Activated naive CD8-positive, alpha-beta T cell treated with anti-CD3 and anti-CD28 coated beads, Interleukin-2, amount 50 U/mL, for 16 hours (primary cell): Measurements from ENCODE around the gene FAHD2A.
"Not testable (repeated sequence)": the region's sequence is repeated elsewhere in the genome, so short reads cannot be mapped to it uniquely, and the experiment has no call there.

ENCODE experiments used
- DNase-seq: peaks from one replicate; pipeline ENCODE4 v3.0.0-alpha.2; 2020; ENCODE audit warnings: low read depth, low spot score

FAHD2A gene

GRCh38 chr2:95402370-95403203 lies at the start of gene FAHD2A:
Gene FAHD2A (plus strand): TSS chr2:95402708. CDS start chr2:95405559, 2,851 bp downstream.
- DNase-seq: peak; percentile 94

GRCh38 chr2:95353055-95353575 lies 49.4 kb upstream of the FAHD2A start:
- no peak for DNase-seq

GRCh38 chr2:95353613-95354468 lies 48.7 kb upstream of the FAHD2A start:
- DNase-seq: no peak

GRCh38 chr2:95354469-95354901 lies 48.0 kb upstream of the FAHD2A start:
- DNase-seq: no peak

- no peak for DNase-seq
Observed at GRCh38 chr2:95354925-95355324, 47.6 kb upstream of the FAHD2A start.

- not testable (repeated sequence) for DNase-seq
Observed at GRCh38 chr2:95355486-95355885, 47.0 kb upstream of the FAHD2A start.

GRCh38 chr2:95356821-95357700 lies 45.4 kb upstream of the FAHD2A start:
- no peak for DNase-seq

GRCh38 chr2:95357717-95358280 lies 44.7 kb upstream of the FAHD2A start:
- no peak for DNase-seq

DNA sequence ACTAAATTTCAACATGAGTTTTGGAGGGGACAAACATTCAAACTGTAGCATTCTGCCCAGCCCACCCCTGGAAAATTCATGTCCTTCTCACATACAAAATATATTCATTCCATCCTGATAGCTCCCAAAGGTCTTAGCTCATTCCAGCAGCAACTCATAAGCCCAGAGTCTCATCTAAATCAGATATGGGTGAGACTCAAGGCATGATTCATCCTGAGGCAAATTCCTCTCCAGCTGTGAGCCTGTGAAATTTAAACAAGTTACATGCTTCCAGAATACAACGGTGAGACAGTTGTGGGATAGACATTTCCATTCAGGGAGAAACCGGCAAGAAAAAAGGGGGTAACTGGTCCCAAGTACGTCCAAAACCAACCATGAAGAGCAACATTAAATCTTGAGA lies 43.5 kb upstream of the FAHD2A start:
- DNase-seq: no peak

- DNase-seq: no peak
Observed at GRCh38 chr2:95359501-95359930, 43.0 kb upstream of the FAHD2A start.

- DNase-seq: no peak
Observed at GRCh38 chr2:95361216-95361980, 41.1 kb upstream of the FAHD2A start.

DNA sequence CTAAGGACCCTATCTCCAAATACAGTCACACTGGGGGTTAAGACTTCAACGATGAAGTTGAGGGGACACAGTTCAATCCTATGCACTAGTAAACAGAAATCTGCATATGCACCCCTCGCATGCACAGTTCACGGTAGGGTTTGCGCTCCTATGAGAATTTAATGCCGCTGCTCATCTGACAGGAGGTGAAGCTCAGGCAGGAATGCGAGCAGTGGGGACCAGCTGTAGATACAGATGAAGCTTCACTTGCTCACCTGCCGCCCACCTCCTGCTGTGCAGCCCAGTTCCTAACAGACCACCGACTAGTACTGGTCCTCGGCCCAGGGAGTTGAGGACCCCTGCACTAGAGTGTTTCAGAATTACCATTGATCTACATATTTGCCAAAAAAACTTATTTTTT lies 40.0 kb upstream of the FAHD2A start:
- DNase-seq: no peak

DNA sequence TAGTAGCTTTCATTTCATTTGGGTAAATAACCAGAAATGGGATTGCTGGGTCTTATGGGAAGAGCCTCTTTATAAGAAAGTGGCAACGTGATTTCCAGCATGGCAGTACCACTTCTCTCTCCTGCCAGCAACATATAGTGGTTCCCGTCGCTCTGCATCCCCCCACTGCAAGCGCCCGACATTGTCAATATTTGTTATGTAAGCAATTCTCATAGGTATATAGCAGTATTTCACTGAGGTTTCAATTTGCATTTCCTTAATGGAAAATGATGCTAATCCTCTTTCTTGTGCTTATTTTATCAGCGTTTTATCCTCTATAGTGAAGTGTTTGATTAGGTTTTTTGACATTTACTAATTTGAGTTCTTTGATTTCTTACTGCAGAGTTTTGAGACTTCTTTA lies 36.0 kb upstream of the FAHD2A start:
- DNase-seq: no peak

DNA sequence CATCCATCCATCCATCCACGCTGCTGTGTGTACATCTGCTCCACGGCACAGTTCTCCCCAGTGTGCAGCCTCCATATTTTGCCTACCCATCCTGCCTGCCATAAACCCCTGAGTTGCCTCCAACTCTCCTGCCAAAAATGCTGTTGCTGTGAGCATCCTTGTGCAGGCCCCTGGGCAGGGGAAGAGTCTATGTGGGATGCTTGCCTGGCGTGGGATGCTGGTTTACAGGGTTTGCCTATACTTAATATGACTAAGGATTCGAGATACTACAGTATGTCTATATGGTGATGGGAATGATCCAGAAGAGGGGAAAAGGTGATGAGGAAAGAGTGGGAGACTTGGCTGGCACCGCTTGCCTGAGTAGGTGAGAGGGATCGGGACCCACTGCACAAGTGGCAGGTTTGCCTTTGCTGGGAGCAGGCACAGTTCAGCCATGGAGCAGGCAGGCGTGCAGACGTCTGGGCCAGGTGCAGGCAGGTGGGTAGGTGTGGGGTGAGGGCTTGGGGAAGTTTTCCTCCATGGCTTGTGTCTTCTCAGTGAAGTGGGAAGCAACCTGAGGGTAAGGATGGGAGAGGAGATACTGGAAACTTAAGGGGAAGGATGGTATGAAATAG lies 30.2 kb upstream of the FAHD2A start:
- no peak for DNase-seq

- DNase-seq: no peak
Observed at GRCh38 chr2:95372845-95373244, 29.7 kb upstream of the FAHD2A start.

DNA sequence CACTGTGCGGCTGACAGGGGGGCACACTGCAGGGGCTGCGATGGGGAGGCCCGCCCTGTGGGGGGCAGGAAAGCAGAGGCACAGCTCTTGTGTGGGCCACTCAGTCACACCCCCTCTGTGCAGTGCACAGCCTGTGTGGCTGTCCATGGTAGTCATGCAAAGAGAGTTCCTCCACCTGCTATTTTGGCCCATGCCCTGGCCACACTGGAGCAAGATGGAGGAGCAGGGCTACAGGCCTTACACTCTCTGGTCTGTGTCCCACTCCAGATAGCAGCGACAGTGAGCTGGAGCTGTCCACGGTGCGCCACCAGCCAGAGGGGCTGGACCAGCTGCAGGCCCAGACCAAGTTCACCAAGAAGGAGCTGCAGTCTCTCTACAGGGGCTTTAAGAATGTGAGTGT lies 28.5 kb upstream of the FAHD2A start:
- no peak for DNase-seq

GRCh38 chr2:95374451-95374920 lies 28.0 kb upstream of the FAHD2A start:
- no peak for DNase-seq

GRCh38 chr2:95374921-95375471 lies 27.5 kb upstream of the FAHD2A start:
- DNase-seq: no peak

GRCh38 chr2:95375532-95376150 lies 26.9 kb upstream of the FAHD2A start:
- DNase-seq: no peak
